Measurements from ENCODE around the gene ZNF821.

Gene ZNF821

GRCh38 chr16:71865173-71865863, 18.7 kb downstream of the ZNF821 start:
- no peaks in the 10 kb centered on the region for H3K27me3 ChIP-seq

GRCh38 chr16:71863995-71864394, 20.0 kb downstream of the ZNF821 start:
- Histone ChIP-seq H3K4me1 (no peaks in the 10 kb centered on the region), H3K9ac (no peak overlapping the region), H3K9me3 (replicated peaks in 1 of 11) (no peaks in the 10 kb centered on the region), H3K4me3 (no peak overlapping the region), H3K36me3 (peaks cover 79 to 100% (median 95%) of the 10 kb centered on the region in 11 experiments), H3K4me2 (no peak overlapping the region), H3K27ac (no peak overlapping the region), H3K27me3 (no peaks in the 10 kb centered on the region), H4K20me1 (peaks cover 5 to 33% (median 12%) of the 10 kb centered on the region in 11 experiments; a peak in 15 of 22 replicates)
- no peak for TF ChIP-seq Cebpa-rat (IDR thresholded peaks at IDR 0.05)

More at GRCh38 chr16:71865173-71865863, 18.7 kb downstream of the ZNF821 start:
- no peaks in the 10 kb centered on the region for H3K9me3 ChIP-seq (replicated peaks in 1 of 11)
- H3K9ac ChIP-seq = no peak overlapping the region
- peaks cover 0 to 22% (median 5%) of the 10 kb centered on the region in 11 experiments; a peak in 9 of 22 replicates for H4K20me1 ChIP-seq
- no peak for TF ChIP-seq Cebpa-rat (IDR thresholded peaks at IDR 0.05)
- H3K4me2 ChIP-seq = no peak overlapping the region
- H3K36me3 ChIP-seq = peaks cover 71 to 100% (median 95%) of the 10 kb centered on the region in 11 experiments
- no peak overlapping the region for H3K4me3 ChIP-seq
- 0 out of 20 replicates have a peak, but pooled peaks cover 0 to under 1% (median 0%) of the 10 kb centered on the region in 10 experiments for H3K4me1 ChIP-seq
- H3K27ac ChIP-seq = no peak overlapping the region

GRCh38 chr16:71859762-71860521, 24.0 kb downstream of the ZNF821 start:
- H3K27ac ChIP-seq = no peak overlapping the region
- no peaks in the 10 kb centered on the region for H3K4me1 ChIP-seq
- no peak overlapping the region for H3K4me2 ChIP-seq
- H3K36me3 ChIP-seq = peaks cover 93 to 100% (median 97%) of the 10 kb centered on the region in 11 experiments
- H4K20me1 ChIP-seq = peaks cover 34 to 64% (median 51%) of the 10 kb centered on the region in 11 experiments
- no peak overlapping the region for H3K4me3 ChIP-seq
- H3K9me3 ChIP-seq (replicated peaks in 1 of 11) = no peaks in the 10 kb centered on the region
- no peaks in the 10 kb centered on the region for H3K27me3 ChIP-seq
- no peak overlapping the region for H3K9ac ChIP-seq
- TF ChIP-seq Cebpa-rat (IDR thresholded peaks at IDR 0.05) = no peak

- Histone ChIP-seq H3K4me2 (no peak overlapping the region), H3K9ac (no peak overlapping the region), H3K27me3 (no peaks in the 10 kb centered on the region), H3K27ac (no peak overlapping the region), H3K4me3 (no peak overlapping the region), H3K4me1 (no peaks in the 10 kb centered on the region), H4K20me1 (peaks cover 59 to 95% (median 85%) of the 10 kb centered on the region in 11 experiments), H3K36me3 (peaks cover 90 to 100% (median 97%) of the 10 kb centered on the region in 11 experiments), H3K9me3 (replicated peaks in 1 of 11) (no peaks in the 10 kb centered on the region)
- no peak for TF ChIP-seq Cebpa-rat (IDR thresholded peaks at IDR 0.05)
Measured at GRCh38 chr16:71855937-71856662, 27.9 kb downstream of the ZNF821 start.

GRCh38 chr16:71854369-71854948, 29.5 kb downstream of the ZNF821 start:
- Histone ChIP-seq H3K4me3 (no peak overlapping the region), H3K27ac (no peak overlapping the region), H4K20me1 (peaks cover 59 to 100% (median 87%) of the 10 kb centered on the region in 11 experiments), H3K9ac (no peak overlapping the region), H3K9me3 (replicated peaks in 1 of 11) (no peaks in the 10 kb centered on the region), H3K27me3 (no peaks in the 10 kb centered on the region), H3K4me1 (no peaks in the 10 kb centered on the region), H3K36me3 (peaks cover 93 to 100% (median 99%) of the 10 kb centered on the region in 11 experiments), H3K4me2 (no peak overlapping the region)
- no peak for TF ChIP-seq Cebpa-rat (IDR thresholded peaks at IDR 0.05)

- Histone ChIP-seq H4K20me1 (peaks cover 52 to 99% (median 82%) of the 10 kb centered on the region in 11 experiments), H3K27ac (no peak overlapping the region), H3K9me3 (replicated peaks in 1 of 11) (no peaks in the 10 kb centered on the region), H3K4me3 (no peak overlapping the region), H3K4me2 (no peak overlapping the region), H3K36me3 (peaks cover 93 to 100% (median 99%) of the 10 kb centered on the region in 11 experiments), H3K27me3 (no peaks in the 10 kb centered on the region), H3K9ac (no peak overlapping the region), H3K4me1 (peaks cover 0 to 8% (median 3%) of the 10 kb centered on the region in 10 experiments; a peak in 5 of 20 replicates)
- no peak for TF ChIP-seq Cebpa-rat (IDR thresholded peaks at IDR 0.05)
Measured at GRCh38 chr16:71853413-71853812, 30.6 kb downstream of the ZNF821 start.

- H3K27me3 ChIP-seq = no peaks in the 10 kb centered on the region
- peaks cover 2 to 16% (median 5%) of the 10 kb centered on the region in 10 experiments; a peak in 15 of 20 replicates for H3K4me1 ChIP-seq
- H3K9ac ChIP-seq = no peak overlapping the region
- peaks cover 49 to 99% (median 82%) of the 10 kb centered on the region in 11 experiments for H4K20me1 ChIP-seq
- peaks cover 93 to 100% (median 98%) of the 10 kb centered on the region in 11 experiments for H3K36me3 ChIP-seq
- no peak overlapping the region for H3K27ac ChIP-seq
- H3K9me3 ChIP-seq (replicated peaks in 1 of 11) = no peaks in the 10 kb centered on the region
- no peak for TF ChIP-seq Cebpa-rat (IDR thresholded peaks at IDR 0.05)
- no peak overlapping the region for H3K4me3 ChIP-seq
- H3K4me2 ChIP-seq = no peak overlapping the region
Measured at GRCh38 chr16:71852561-71852960, 31.4 kb downstream of the ZNF821 start.

- H3K27ac ChIP-seq = no peak overlapping the region
- H4K20me1 ChIP-seq = peaks cover 45 to 99% (median 81%) of the 10 kb centered on the region in 11 experiments
- no peak for TF ChIP-seq Cebpa-rat (IDR thresholded peaks at IDR 0.05)
- H3K4me3 ChIP-seq = no peak overlapping the region
- H3K4me2 ChIP-seq = no peak overlapping the region
- no peak overlapping the region; a peak in 1 of 22 replicates for H3K9ac ChIP-seq
- no peaks in the 10 kb centered on the region for H3K27me3 ChIP-seq
- peaks cover 90 to 99% (median 94%) of the 10 kb centered on the region in 11 experiments for H3K36me3 ChIP-seq
- H3K4me1 ChIP-seq = peaks cover 3 to 20% (median 10%) of the 10 kb centered on the region in 10 experiments
- no peaks in the 10 kb centered on the region for H3K9me3 ChIP-seq (replicated peaks in 1 of 11)
Measured at GRCh38 chr16:71852158-71852557, 31.8 kb downstream of the ZNF821 start.

Measured in BLaER1 treated with 17β-estradiol and CSF1 and Interleukin-3, amounts not matched to agents 10 nM and 100 nM (cell line).